H1 (cell line): ENCODE measurements around the gene SEC31A. TPM values are rescaled to one million over a fixed set of nuclear protein-coding genes. Genes with fewer than 3 reads are reported as not detected.

ENCODE experiments used
- CTCF ChIA-PET: fragments of 300-600 bp; sonication (Branson Sonifier 250); formaldehyde crosslinking; loops from one replicate; lab custom pipeline; 2021; ENCODE audit not compliant: partially characterized antibody; lab: Charles Lee
- POLR2A ChIA-PET: fragments of 300-600 bp; sonication (Branson Sonifier 250); formaldehyde crosslinking; loops from one replicate; lab custom pipeline; 2021; ENCODE audit warnings: inconsistent platforms; ENCODE audit not compliant: partially characterized antibody; lab: Charles Lee
- DNase-seq, 2 experiments: peaks; one replicate each; pipeline versions ENCODE4 v3.0.0 to v3.0.0-alpha.2; 2010 to 2022; ENCODE audit warnings: low spot score in 2 of 2, low read depth in 1 of 2, mixed read lengths in 1 of 2
- FAIRE-seq: peaks from 2 replicates; lab custom pipeline; 2011; peaks lifted over from hg19 to GRCh38; lab: Jason Lieb, UNC
- H2AFZ ChIP-seq: 2 replicates; pipeline ENCODE4 v1.8.1; 2012; ENCODE audit warnings: low read length, inconsistent platforms
- H2AK5ac ChIP-seq: 2 replicates; pipeline ENCODE4 v1.6.1; 2013; ENCODE audit warnings: low read depth, low read length
- H2BK120ac ChIP-seq: replicated peaks from 2 replicates; pipeline ENCODE3; 2013; ENCODE audit warnings: low read depth, low read length, inconsistent platforms
- H2BK12ac ChIP-seq: 2 replicates; pipeline ENCODE4 v1.6.1; 2013; ENCODE audit warnings: low read depth, low read length
- H2BK15ac ChIP-seq: 2 replicates; pipeline ENCODE4 v1.6.1; 2013; ENCODE audit warnings: low read length
- H2BK20ac ChIP-seq: 2 replicates; pipeline ENCODE4 v1.6.1; 2013; ENCODE audit warnings: low read length
- H2BK5ac ChIP-seq: 2 replicates; pipeline ENCODE4 v1.6.1; 2013; ENCODE audit warnings: low read depth, low read length
- H3K14ac ChIP-seq: 2 replicates; pipeline ENCODE4 v1.6.1; 2013; ENCODE audit warnings: inconsistent platforms; ENCODE audit not compliant: insufficient read length
- H3K18ac ChIP-seq: 2 replicates; pipeline ENCODE4 v1.6.1; 2013; ENCODE audit warnings: low read length; ENCODE audit errors: extremely low read depth
- H3K23ac ChIP-seq: 2 replicates; pipeline ENCODE4 v1.6.1; 2013; ENCODE audit warnings: inconsistent platforms; ENCODE audit not compliant: insufficient read length
- H3K23me2 ChIP-seq: 2 replicates; pipeline ENCODE4 v1.6.1; 2013; ENCODE audit warnings: low read depth, low read length
- H3K27ac ChIP-seq: 2 replicates; pipeline ENCODE4 v1.6.1; 2011; ENCODE audit warnings: low read depth, low read length, inconsistent platforms
- H3K27me3 ChIP-seq, 4 experiments: replicated peaks in 1 of 4; 1 replicate in 1 of 4; 2 replicates in 3 of 4; pipeline versions ENCODE4 v1.6.1 to v1.8.1; 2011 to 2013; ENCODE audit warnings: low read length in 3 of 4, mild to moderate bottlenecking in 3 of 4, inconsistent platforms in 2 of 4, mixed read lengths in 2 of 4, moderate library complexity in 1 of 4; ENCODE audit not compliant: control insufficient read depth in 3 of 4, insufficient read depth in 3 of 4; ENCODE audit errors: extremely low read depth in 1 of 4
- H3K36me3 ChIP-seq, 4 experiments: 2 replicates each; pipeline versions ENCODE4 v1.6.1 to v1.8.1; 2011 to 2013; ENCODE audit warnings: mild to moderate bottlenecking in 4 of 4, low read length in 3 of 4, moderate library complexity in 2 of 4, control low read depth in 1 of 4, inconsistent platforms in 1 of 4; ENCODE audit not compliant: insufficient read depth in 4 of 4, control insufficient read depth in 2 of 4
- H3K4ac ChIP-seq: replicated peaks from 2 replicates; pipeline ENCODE3; 2013; ENCODE audit warnings: low read length, low read depth, mixed read lengths, inconsistent platforms; ENCODE audit not compliant: insufficient read length
- H3K4me1 ChIP-seq, 4 experiments: replicated peaks in 1 of 4; 1 replicate in 1 of 4; 2 replicates in 3 of 4; pipeline versions ENCODE4 v1.6.1 to v1.8.1; 2011 to 2013; ENCODE audit warnings: low read length in 3 of 4, inconsistent platforms in 2 of 4, mixed read lengths in 1 of 4; ENCODE audit not compliant: insufficient read depth in 4 of 4, control insufficient read depth in 3 of 4
- H3K4me2 ChIP-seq, 2 experiments: 2 replicates each; pipeline versions ENCODE4 v1.6.1 to v1.8.1; 2011 to 2013; ENCODE audit warnings: low read depth in 2 of 2, low read length in 2 of 2, control low read depth in 1 of 2, inconsistent platforms in 1 of 2, mild to moderate bottlenecking in 1 of 2; ENCODE audit not compliant: insufficient read depth in 1 of 2
- H3K4me3 ChIP-seq, 4 experiments: fragments of 200-600, 300-600 bp in 1 of 4; sonication (generic), shearing (Covaris generic), sonication (Bioruptor Twin) in 1 of 4; 2 replicates each; pipeline versions ENCODE4 v1.5.1 to v1.8.1; 2011 to 2016; ENCODE audit warnings: low read length in 4 of 4, low read depth in 3 of 4, control low read depth in 2 of 4, inconsistent platforms in 2 of 4, mild to moderate bottlenecking in 2 of 4, mixed read lengths in 1 of 4, moderate library complexity in 1 of 4; ENCODE audit not compliant: insufficient read depth in 2 of 4; ENCODE audit errors: extremely low read depth in 1 of 4
- H3K56ac ChIP-seq: replicated peaks from 2 replicates; pipeline ENCODE3; 2013; ENCODE audit warnings: low read depth, mild to moderate bottlenecking, mixed read lengths, low read length, inconsistent platforms; ENCODE audit not compliant: insufficient read length
- H3K79me1 ChIP-seq: 2 replicates; pipeline ENCODE4 v1.6.1; 2013; ENCODE audit warnings: low read depth, low read length, control low read depth
- H3K79me2 ChIP-seq, 2 experiments: 2 replicates each; pipeline versions ENCODE4 v1.6.1 to v1.8.1; 2012 to 2013; ENCODE audit warnings: low read length in 2 of 2, mild to moderate bottlenecking in 2 of 2, inconsistent platforms in 1 of 2; ENCODE audit not compliant: insufficient read depth in 2 of 2, control insufficient read depth in 1 of 2
- H3K9ac ChIP-seq, 4 experiments: replicated peaks in 1 of 4; 1 replicate in 1 of 4; 2 replicates in 3 of 4; pipeline versions ENCODE4 v1.6.1 to v1.8.1; 2011 to 2013; ENCODE audit warnings: low read depth in 3 of 4, low read length in 3 of 4, control low read depth in 2 of 4, mild to moderate bottlenecking in 2 of 4, moderate library complexity in 2 of 4, inconsistent platforms in 1 of 4; ENCODE audit errors: extremely low read depth in 1 of 4
- H3K9me3 ChIP-seq, 2 experiments: 2 replicates each; pipeline versions ENCODE4 v1.6.1 to v1.8.1; 2012 to 2013; ENCODE audit warnings: mild to moderate bottlenecking in 2 of 2, moderate library complexity in 2 of 2, control low read depth in 1 of 2, inconsistent platforms in 1 of 2, low read depth in 1 of 2, low read length in 1 of 2, mixed read lengths in 1 of 2; ENCODE audit not compliant: insufficient read depth in 2 of 2
- H4K20me1 ChIP-seq, 2 experiments: replicated peaks in 1 of 2; 2 replicates each; pipeline versions ENCODE3 to v1.8.1; 2011 to 2013; ENCODE audit warnings: inconsistent platforms in 2 of 2, low read length in 2 of 2, mild to moderate bottlenecking in 1 of 2; ENCODE audit not compliant: insufficient read depth in 2 of 2, control insufficient read depth in 1 of 2
- H4K5ac ChIP-seq: 2 replicates; pipeline ENCODE4 v1.6.1; 2013; ENCODE audit warnings: low read length, low read depth, mixed read lengths, inconsistent platforms; ENCODE audit not compliant: insufficient read length
- H4K8ac ChIP-seq: 2 replicates; pipeline ENCODE4 v1.8.0; 2013; ENCODE audit warnings: mild to moderate bottlenecking, moderate library complexity, low read length, inconsistent platforms; ENCODE audit not compliant: insufficient read depth; ENCODE audit errors: extremely low read depth
- H4K91ac ChIP-seq: replicated peaks from 2 replicates; pipeline ENCODE3; 2013; ENCODE audit warnings: low read length, mixed read lengths, inconsistent platforms; ENCODE audit not compliant: insufficient read length
- CBX5 ChIP-seq: fragments of 300-800, 300-1000 bp; sonication (generic); IDR thresholded peaks from 2 replicates; pipeline ENCODE4 v1.7.1; 2016; ENCODE audit warnings: antibody characterized with exemption, low read length, low read depth
- CBX8 ChIP-seq: fragments of 300-800, 300-1000 bp; sonication (generic); IDR thresholded peaks from 2 replicates; pipeline ENCODE4 v1.7.1; 2016; ENCODE audit warnings: low read depth, low read length, borderline replicate concordance
- CHD2 ChIP-seq: IDR thresholded peaks from 2 replicates; pipeline ENCODE4 v1.6.1; 2012; ENCODE audit warnings: low read length, improper control_type of control experiment
- GTF2F1 ChIP-seq: IDR thresholded peaks from 2 replicates; pipeline ENCODE4 v1.6.1; 2012; ENCODE audit warnings: low read depth, low read length, improper control_type of control experiment, borderline replicate concordance
- HDAC6 ChIP-seq: IDR thresholded peaks from one replicate; pipeline ENCODE4 v1.7.1; 2012; ENCODE audit warnings: low read depth, mild to moderate bottlenecking, inconsistent platforms, low read length, moderate library complexity
- KDM5A ChIP-seq: fragments of 200-600 bp; IDR thresholded peaks from 2 replicates; pipeline ENCODE4 v1.7.1; 2012; ENCODE audit warnings: mild to moderate bottlenecking, low read length, inconsistent platforms, mixed read lengths
- NANOG ChIP-seq: IDR thresholded peaks from 2 replicates; pipeline ENCODE4 v1.6.1; 2011; ENCODE audit warnings: low read length, low read depth, mild to moderate bottlenecking, inconsistent platforms; ENCODE audit not compliant: insufficient read depth, poor library complexity, severe bottlenecking
- RBBP5 ChIP-seq: IDR thresholded peaks from 2 replicates; pipeline ENCODE4 v1.7.1; 2012; ENCODE audit warnings: low read depth, mild to moderate bottlenecking, inconsistent platforms, low read length, moderate library complexity, borderline replicate concordance
- RFX5 ChIP-seq: IDR thresholded peaks from 2 replicates; pipeline ENCODE4 v1.6.1; 2011; ENCODE audit warnings: low read depth, low read length, improper control_type of control experiment, borderline replicate concordance
- SIX5 ChIP-seq: IDR thresholded peaks from 2 replicates; pipeline ENCODE4 v1.6.1; 2011; ENCODE audit warnings: mild to moderate bottlenecking, low read depth, low read length
- SP1 ChIP-seq: IDR thresholded peaks from 2 replicates; pipeline ENCODE4 v1.6.1; 2011; ENCODE audit warnings: low read depth, low read length
- ZNF274 ChIP-seq: IDR thresholded peaks from 2 replicates; pipeline ENCODE4 v1.7.0; 2012; ENCODE audit warnings: low read length, borderline replicate concordance; ENCODE audit errors: extremely low read depth
- WGBS, 2 experiments: shearing (Covaris generic) in 1 of 2; methylation state at CpG; one replicate each; pipeline versions ENCODE4 v1.1.6 to v1.1.7; 2013 to 2015; ENCODE audit warnings: low lambda C conversion rate in 2 of 2, mixed read lengths in 2 of 2, inconsistent platforms in 1 of 2, low coverage in 1 of 2, missing lambda C conversion rate in 1 of 2; ENCODE audit not compliant: insufficient replicate concordance in 2 of 2, insufficient coverage in 1 of 2, insufficient read length in 1 of 2; ENCODE audit errors: extremely low coverage in 1 of 2, missing lambda C conversion rate in 1 of 2; 5-methylcytosine and 5-hydroxymethylcytosine counted together
- polyA plus RNA-seq, 7 experiments: library from polyadenylated mRNA; depleted of rRNA in 3 of 7; stranded (reverse) in 5 of 7; unstranded in 2 of 7; fragments of >200 nt in 5 of 7; fragments of 200-250 nt in 2 of 7; gene quantifications; 1 replicate in 5 of 7; 2 replicates in 1 of 7; 4 replicates in 1 of 7; pipeline versions ENCODE4 v1.2.1 to v1.2.3, GENCODE V29; 2011 to 2013; ENCODE audit warnings: missing spikeins in 2 of 7, mixed read lengths in 2 of 7
- total RNA-seq: library from RNA; stranded (reverse); fragmentation: NEBNext Ultra II Directional; extraction: Animal tissue kit (Norgen Biotek cat#: 25700); gene quantifications from 2 replicates; pipeline ENCODE4 v1.2.1, GENCODE V29; 2021

Gene SEC31A
- total and polyA plus RNA-seq, 2 of the 8 experiments (the other 6 are each of a cell fraction or from before 2014, with no cell fraction given), result 112 to 125 TPM

DNA sequence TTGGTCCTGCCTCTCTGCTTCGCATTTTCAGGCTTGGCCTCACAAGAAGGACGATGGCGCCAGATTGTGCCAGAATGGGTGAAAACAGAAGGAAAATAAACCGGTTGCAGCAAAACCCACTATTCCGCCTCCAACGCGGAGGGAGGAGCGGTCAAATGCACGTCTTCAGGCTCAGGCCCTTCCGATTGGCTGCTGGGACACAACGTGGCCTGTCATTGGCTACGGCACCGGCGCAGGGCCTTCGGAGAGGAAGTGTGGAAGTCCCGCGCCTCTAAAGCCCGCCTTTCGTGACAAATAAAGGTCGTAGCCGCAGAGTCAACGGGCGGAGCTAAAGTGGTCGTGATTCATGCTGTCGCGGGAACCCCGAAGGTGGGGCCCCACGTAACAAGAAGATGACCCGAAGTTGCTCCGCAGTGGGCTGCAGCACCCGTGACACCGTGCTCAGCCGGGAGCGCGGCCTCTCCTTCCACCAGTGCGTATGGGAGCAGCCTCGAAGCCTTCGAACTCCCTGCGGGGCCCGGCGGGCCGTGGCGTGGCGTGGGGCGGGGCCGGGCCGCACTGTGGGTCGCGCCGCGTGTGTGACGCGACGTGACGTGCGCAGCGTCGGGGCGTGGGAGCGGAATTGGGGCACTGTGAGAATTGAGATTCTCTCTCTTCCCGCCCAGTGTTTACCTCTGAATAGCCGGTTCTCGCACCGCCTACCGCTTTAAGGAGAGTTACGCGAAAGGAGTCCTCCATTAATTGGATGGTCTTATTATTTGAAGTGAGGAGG, 9.6 kb upstream of the SEC31A start, which contains the start of gene THAP9:
THAP9 (plus strand) TSS at position 325 of the 772 bp plus-strand sequence; CDS start at position 393, 68 bp downstream.
- Histone ChIP-seq H3K4me2 (peak within 1 kb of the TSS; percentile 75 to 84), H3K18ac (peak within 1 kb of the TSS; percentile 55), H3K4ac (peak within 1 kb of the TSS; percentile 40), H3K9ac (peak within 1 kb of the TSS; percentile 73 to 99 (median 90)), H2AFZ (peak within 1 kb of the TSS; percentile 70), H3K4me3 (peak within 1 kb of the TSS; percentile 81 to 97 (median 89)), H4K5ac (peak within 1 kb of the TSS; percentile 78), H3K36me3 (peaks cover 0 to 45% (median 11%) of the 10 kb centered on the region in 4 experiments; a peak in 7 of 8 replicates), H3K23ac (no peak within 1 kb of the TSS), H2BK15ac (0 out of 2 replicates have a peak within 1 kb of the TSS, but pooled peaks have one; percentile 88), H3K79me1 (no peaks in the 10 kb centered on the region), H4K91ac (peak within 1 kb of the TSS; percentile 79), H4K8ac (peak within 1 kb of the TSS; percentile 97; the same call in 1 of the 2 replicates), H3K79me2 (peaks cover 20 to 75% of the 10 kb centered on the region in 2 experiments), H2BK12ac (peak within 1 kb of the TSS; percentile 88; the same call in 1 of the 2 replicates), H3K14ac (peak within 1 kb of the TSS; percentile 89), H2BK5ac (peak within 1 kb of the TSS; percentile 78), H3K9me3 (no peaks in the 10 kb centered on the region), H2BK20ac (no peak within 1 kb of the TSS), H3K23me2 (peaks cover 10% of the 10 kb centered on the region), H2BK120ac (peak within 1 kb of the TSS; percentile 94), H3K56ac (peak within 1 kb of the TSS; percentile 55), H3K4me1 (peaks cover 0 to 2% (median 0%) of the 10 kb centered on the region in 4 experiments; a peak in 1 of 7 replicates), H3K27ac (peak within 1 kb of the TSS; percentile 89), H2AK5ac (peak within 1 kb of the TSS; percentile 65; the same call in 1 of the 2 replicates), H3K27me3 (no peaks in the 10 kb centered on the region), H4K20me1 (peaks cover 3 to 8% of the 10 kb centered on the region in 2 experiments)
- CTCF ChIA-PET, result interaction anchor here (1.0 to 1.2 kb wide), 2 partner anchors 9 to 48 kb away, joined by 3 to 4 read pairs; no protein-coding TSS in a partner anchor
- whole genome bisulfite sequencing, 2 experiments, result 1% methylated on average over 44 of the region's 67 CpGs; no CpG with 5 or more reads in 1 of the 2 experiments
- DNase-seq (peak; percentile 89 to 90), FAIRE-seq (peak; percentile 87)
- POLR2A ChIA-PET, result interaction anchor here (1.0 to 6.8 kb wide), 18 partner anchors 12 to 554 kb away, joined by 3 to 86 read pairs (median 5); partner anchors contain the start of genes COPS4, HELQ, LIN54 and SEC31A
- TF ChIP-seq RBBP5, result no peak
- TF ChIP-seq SP1, result peak; percentile 87
- peak; percentile 76 for TF ChIP-seq CHD2
- TF ChIP-seq SIX5, result no peak
- TF ChIP-seq RFX5, result no peak
- TF ChIP-seq NANOG, result no peak
- TF ChIP-seq KDM5A, result no peak
- no peak for TF ChIP-seq GTF2F1
- TF ChIP-seq HDAC6, result no peak
- TF ChIP-seq CBX5, result no peak
- TF ChIP-seq ZNF274, result no peak
- TF ChIP-seq CBX8, result no peak
